UCSD-AML1 (cell line): ENCODE measurements around the gene EPB41L4A.

ENCODE experiments used
- DNase-seq: peaks from one replicate; lab custom pipeline; 2025; ENCODE audit not compliant: unreplicated experiment; lab: John Stamatoyannopoulos, UW

EPB41L4A gene

DNA sequence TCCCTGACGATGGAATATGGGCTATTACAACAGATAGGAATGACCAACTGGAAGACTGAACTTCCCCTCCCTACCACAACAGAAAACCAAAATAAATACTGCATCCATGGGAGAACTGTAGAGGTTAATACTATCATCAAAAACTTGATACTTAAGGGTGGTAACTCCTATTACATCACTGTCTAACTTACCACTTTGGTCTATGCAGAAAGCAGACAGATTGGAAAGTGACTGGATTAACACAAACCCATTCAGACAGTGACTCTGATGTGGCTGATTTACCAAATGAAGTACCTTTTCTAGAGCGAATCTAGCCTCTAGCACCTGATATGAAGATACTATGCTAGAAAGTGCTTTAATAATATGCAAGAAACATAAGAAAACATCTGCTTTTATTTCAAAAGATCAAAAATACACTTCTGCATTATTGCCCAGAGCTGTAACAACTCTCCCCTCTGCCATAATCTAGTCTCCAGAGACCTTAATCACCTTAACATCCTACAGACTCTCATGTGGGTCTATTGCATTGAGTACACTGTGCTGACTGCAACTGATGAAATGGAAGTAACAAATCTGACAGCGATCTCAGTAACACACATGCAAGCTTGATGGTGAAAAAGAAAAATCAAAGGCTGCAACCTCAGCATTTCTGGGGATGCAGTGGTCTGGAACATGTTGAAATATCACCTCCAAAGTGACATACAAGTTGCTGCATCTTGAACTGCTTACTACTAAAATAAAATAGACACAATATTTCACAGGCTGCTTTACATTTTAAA, 62.7 kb downstream of the EPB41L4A start:
- DNase-seq = no peak

DNA sequence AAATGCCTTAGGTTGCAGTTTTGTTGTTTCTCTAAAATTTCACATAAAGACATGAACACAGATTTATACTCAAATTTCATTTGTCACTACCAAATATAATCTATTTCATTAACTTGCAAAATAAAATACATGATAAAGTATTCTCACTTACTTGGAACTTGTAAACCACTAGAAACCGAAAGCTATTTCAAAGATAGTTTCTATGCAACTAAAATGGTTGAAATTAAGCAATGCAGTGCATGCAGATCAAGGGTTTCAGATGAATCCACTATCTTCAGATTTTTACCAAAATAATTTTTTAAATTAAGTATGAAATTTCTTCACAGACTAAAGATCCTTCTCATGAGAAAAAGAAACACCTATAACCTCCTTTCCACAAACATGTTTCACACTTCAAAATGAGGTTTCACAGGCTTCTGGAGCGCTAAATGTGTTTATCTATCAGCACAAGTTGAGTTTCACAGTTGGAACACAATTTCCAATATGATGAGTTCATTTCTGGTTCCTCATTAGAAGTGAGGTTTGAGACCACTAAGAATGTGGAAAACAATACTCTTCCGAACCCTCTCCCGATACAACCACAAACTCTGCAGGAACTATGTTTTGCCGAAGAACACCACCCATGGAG, 63.9 kb downstream of the EPB41L4A start:
- no peak for DNase-seq

DNA sequence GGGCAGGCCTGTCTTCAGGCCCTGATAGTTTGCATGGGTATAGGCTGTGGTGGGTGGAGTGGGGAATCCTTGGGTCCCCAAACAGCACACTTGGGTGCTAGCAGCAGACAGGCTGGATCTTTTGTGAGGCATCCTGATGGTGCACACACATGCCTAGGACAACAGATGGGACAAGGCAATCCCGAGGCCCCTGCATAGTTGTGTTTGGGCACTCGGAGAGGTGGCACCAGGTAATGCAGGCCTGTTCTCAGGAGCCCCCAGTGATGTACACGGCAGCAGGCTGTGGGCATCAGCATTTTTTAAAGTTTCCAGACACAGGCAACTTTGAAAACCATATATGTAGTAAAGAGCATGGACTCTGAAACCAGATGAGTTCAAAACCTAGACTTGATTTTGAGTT, 65.4 kb downstream of the EPB41L4A start:
- DNase-seq = no peak

DNA sequence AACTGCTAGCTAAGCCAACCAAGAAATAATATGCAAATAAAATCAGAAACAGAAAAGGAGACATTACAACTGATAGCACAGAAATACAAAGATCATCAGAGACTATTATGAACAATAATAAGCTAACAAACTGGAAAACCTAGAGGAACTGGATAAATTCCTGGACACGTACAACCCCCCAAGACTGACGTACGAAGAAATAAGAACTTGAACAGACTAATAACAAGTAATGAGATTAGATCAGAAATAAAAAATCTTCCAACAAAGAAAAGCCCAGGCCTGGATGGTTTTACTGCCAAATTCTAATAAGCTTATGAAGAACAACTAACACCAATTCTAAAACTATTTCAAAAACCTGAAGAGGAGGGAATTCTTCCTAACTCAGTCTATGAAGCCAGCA, 67.9 kb downstream of the EPB41L4A start:
- DNase-seq = no peak

DNA sequence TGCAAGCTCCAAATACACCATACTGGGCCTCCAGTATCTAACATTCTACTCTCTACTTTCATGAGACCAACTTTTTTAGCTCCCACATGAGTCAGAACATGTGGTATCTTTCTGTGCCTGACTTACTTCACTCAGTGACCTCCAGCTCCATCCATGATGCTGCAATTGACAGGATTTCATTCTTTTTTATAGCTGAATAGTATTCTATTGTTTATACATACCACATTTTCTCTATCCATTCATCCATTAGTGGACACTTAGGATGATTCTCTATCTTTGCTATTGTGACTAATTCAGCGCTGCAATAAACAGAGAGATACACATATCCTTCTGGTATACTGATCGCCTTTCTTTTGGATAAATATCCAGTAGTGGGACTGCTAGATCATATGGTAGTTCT, 68.5 kb downstream of the EPB41L4A start:
- DNase-seq = no peak

DNA sequence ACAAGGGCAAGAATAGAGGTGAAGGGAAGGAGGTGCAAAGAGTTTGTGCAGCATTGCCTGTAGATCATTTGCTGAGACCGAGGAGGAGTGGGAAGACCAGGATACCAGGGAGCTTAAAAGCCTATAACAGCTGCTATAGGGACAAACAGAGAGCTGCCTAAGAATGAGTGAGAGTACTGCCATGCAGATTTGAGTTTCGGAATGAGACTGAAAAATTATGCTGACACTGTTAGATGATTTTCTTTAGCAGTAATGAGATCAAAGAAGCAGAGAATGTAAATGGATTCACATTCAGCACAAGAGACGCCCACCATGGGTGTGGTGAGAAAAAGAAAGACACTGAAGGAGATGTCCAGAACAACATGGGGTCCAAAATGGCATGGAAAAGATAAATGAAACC, 69.7 kb downstream of the EPB41L4A start:
- no peak for DNase-seq

DNA sequence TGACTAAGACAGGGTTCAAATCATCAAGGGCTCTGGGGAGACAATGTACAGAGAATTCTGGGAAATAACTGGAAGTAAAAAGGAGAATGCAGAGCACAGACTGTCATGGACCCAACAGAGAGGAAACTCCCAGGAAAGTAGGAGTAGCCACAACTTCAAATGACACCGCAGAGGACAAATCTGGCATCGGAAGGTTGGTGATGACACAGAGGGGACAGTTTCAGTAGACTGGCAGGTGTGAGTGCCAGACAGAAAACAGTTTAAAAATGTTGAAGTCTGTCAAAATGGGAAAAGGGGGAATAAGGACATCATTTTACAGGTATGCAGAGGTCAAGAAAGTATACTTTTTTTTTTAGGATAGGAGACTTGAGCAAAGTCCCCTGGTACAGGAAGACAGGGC, 70.2 kb downstream of the EPB41L4A start:
- DNase-seq = no peak

DNA sequence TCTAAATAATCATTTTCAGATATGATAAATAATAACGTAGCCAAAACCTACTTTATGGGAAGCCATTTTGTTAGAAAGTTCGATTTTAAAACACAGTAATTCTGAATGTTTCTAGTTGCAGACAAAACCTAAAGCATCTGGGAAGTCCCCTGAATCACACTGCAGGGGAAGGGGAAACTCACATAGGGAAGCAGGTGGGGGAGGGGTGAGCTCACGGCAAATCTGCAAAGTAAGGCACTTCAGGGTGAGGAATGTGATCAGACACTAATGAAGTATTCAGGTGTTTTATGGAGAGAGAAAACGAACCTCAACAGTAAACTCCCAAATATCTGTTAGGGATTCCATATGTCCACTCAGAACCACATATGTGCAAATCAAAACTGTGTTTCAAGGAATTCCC, 70.7 kb downstream of the EPB41L4A start:
- no peak for DNase-seq

DNA sequence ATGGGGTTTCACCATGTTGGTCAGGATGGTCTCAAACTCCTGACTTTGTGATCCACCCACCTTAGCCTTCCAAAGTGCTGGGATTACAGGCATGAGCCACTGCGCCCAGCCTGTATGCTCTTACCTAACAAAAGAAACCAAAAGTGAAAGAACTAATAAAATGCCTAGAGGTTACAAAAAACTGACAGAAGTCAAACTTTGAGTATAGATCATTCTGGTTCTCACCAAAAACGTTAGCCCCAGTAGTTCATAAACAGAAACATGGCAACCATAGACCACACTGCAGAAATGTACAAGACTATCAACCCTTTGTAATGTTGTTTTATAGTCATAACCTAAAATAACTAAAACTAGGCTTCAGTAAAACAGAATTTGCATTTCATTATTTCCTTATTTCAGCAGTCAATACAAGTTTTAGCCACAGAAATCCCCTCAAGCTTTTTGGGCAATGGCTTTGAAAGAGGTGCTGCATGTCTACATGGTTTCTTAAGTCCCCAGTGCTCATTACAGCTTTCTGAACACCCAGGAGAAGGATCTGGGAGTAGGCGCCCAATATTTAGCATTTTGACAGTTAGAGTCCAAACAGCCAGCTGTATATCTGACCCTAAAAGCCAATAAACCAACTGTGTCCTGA, 72.5 kb downstream of the EPB41L4A start:
- DNase-seq = no peak

DNA sequence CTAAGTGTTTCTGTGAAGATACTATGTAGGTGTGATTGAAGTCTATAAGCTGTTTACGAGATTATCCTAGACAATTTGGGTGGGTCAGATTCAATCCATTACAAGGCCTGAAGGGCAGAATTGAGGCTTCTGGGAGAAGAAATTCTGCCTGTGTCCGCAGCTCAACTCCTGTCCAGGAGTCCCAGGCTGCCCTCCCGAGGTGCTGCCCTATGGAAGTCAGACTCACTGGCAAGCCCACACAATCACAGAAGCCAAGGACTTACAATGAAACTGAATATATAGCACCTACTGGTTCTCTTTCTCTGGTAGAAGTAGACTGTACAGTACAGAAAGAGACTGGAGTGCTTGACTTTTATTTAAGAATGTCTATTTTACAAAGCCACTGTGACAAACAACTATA, 74.5 kb downstream of the EPB41L4A start:
- no peak for DNase-seq

DNA sequence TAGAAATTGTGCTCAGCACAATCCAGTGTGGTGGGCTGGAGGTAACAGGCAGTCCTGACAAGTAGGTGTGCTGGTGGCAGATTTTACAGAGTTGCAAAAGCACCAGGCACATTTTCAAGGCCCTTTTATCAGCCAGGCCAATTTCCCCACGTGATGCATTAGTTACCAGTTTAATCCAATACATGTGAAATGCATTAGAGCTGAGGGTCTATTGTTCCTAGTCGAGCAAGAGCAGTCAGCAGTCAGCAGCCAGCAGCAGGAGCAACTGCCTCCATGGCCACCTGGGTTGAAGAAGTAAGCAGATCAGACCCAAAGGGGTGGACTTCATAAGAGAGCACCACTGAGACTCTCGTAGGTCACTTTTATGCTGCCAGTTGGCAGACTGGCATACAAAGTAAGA, 76.7 kb downstream of the EPB41L4A start:
- DNase-seq = no peak

DNA sequence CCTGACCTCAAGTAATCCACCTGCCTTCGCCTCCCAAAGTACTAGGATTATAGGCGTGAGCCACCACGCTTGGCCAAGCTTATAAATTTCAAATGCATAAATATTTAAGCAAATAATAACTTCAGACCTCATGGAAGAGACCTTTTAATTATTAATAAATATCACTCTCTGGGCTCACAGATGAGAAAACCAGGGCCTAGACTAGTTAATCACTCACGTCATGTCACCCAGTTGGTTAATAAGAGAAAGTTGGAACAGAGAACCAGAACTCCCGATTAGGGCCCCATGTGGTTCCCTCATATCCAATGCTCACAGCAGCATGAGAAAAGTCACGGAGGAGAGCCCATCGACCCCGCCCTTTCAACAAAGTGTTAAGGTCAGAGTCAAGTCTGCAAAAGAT, 79.3 kb downstream of the EPB41L4A start:
- no peak for DNase-seq

DNA sequence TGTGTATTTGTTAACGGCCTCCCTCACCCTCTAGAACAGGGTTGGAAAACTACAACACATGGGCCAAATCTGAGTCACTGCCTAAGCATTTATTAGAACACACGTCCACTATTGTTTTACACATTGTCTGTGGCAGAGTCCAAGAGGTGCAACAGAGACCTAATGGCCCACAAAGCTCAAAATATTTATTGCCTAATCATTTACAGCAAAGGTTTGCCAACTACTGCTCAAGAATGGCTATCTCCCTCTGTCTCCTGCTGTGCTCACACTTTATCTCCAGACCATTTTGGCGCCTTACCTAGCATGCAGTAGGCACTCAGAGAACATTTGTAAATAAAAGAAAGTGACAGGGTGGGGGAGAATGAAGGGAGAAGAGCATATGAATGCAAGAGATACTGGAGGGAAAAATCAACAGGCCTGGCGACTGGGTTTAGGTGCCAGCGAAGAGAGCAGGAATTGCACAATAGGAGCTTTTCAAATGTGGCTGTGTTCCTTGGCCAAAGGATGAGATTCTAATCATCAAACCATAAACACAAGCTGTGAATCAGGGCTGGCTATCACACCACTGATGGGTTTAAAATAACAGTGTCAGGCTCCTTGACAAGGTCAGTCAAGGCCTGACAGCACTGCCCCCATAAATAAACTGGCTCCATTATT, 80.3 kb downstream of the EPB41L4A start:
- DNase-seq = no peak

DNA sequence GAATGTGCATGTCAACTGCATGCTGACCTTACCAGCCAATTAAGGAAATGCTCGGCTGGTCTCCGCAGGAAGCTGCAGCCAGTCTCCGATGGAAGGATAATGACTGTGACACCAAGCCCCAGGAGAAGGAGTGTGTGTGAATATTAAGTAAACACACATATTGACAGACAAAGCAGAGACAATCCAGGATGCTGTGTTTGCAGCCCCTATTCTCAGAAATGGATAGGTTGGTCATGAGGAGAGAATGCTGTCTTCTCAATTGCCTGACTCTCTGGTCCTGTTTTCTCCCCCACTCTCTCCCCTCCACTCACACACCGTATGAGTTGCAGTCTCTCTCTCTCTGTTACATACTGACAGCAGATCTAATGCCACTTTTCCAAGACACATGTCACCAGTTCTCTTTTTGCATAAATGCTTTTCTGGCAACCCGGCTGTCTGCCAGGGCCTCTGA, 85.7 kb downstream of the EPB41L4A start:
- no peak for DNase-seq

DNA sequence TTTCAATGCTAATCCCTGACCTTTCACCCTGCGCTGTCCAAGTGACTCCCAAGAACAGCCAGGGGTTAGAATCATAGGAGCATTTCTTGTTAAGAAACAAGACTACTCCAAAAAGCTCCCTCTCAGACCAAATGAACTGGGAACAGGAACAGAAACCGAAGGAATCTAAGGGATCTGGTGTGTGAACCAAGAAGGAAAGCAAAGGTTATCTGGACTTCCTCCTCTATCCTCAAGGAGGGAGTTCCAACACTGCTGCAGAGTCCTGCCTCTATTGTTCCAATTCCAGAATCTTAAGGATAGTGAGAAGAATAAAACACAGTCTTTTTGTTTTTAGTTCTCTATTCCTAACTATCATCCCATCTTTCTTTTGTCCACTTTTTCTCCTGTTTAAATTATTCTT, 87.2 kb downstream of the EPB41L4A start:
- no peak for DNase-seq

DNA sequence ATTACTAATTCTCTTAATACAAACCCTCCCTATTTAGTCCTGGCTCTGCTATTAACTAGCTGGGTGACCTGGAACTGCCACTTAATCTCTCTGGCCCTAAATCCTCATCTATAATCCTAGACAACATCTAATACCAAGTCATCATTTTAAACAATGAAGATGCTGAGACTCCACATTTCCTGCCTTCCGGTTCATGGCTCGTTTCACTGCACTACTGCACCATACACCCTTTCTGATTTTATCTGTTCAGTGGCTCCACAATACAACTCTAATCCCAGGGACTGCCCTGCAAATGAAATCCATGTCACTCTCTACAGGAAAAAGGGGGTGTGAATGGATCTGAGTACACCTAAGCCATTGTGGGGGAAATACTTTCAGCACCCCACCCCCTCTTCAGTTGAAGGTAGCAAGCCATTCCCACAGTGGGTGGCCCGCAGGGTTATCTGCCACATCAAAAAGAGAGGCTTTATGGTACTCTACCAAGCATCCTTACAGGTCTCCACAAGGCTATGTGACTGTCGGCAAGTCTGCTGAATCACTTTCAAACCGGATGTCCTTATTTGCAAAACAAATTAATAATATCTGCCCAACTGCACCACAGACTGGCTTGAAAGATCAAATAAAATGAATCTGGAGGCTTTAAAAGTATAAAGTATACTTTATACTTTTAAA, 89.5 kb downstream of the EPB41L4A start:
- no peak for DNase-seq

DNA sequence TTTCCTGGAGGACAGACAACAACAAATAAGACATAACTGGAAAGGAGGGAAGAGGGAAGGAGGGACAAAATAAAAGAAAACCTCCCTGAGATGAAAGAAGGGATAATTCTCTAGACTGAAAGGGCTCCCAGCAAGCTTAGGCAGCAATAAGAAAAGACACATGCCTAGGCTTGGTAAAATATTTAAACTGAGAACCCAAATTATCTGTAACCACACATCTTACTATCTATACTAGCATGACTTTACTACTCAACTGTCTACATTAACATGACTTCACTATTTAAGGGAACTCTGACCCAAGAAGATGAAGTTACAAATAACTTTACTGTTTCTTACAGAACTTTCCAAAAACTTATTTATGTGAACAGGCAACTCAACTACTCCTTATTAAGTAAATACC, 95.9 kb downstream of the EPB41L4A start:
- DNase-seq = no peak

DNA sequence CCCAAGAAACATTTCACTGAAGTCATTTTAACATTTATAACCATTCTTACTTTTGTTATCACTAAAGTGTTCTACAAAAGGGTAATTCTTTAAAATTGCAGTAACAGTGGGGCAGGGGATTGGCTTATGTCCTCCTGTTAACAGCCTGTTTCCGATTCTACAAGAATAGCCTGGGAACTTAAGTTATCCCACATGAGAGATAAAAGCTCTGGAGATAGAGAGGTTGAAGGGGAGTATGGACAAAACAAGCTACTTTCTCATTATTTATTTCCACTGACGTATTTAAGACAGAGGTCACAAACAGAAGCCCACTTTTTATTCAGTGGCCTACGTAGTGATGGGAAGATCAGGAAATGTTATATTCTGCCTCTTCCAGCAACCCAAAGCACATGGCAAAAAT, 98.7 kb downstream of the EPB41L4A start:
- DNase-seq = no peak

DNA sequence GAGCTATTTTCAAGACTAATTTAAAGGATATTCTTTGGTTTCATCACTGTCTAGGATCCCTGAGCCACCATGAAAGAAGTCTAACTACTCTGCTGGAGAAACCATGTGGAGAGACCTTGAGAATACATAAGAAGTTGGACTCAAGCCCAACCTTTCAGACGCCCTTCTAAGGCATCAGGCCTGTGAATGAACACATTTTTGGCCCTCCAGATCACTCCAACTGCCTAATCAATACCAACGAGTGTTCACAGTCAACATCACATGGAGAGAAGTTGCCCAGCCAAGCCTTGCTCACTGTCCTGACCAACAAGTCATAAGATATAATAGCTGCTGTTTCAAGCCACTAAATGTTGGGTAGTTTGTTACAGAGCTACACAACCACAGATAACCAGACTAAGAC, 100.7 kb downstream of the EPB41L4A start:
- DNase-seq = no peak

DNA sequence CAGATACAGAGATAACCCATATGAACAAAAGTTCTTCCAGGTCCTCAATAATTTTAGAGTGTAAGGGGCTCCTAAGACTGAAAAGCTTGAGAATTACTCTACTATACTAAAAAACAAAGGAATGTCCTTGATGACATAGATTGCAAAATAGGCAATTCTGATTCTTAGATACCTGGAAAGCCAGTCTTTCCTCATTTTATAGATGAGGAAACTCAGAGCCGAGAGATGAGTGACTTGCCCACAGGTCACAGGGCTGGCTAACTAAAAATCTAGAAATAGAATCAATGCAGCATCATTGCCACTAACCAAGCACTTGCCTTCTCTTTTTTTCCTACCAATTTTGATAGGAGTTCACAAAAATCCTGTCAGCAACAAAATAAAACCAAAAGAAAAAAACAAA, 101.2 kb downstream of the EPB41L4A start:
- no peak for DNase-seq

DNA sequence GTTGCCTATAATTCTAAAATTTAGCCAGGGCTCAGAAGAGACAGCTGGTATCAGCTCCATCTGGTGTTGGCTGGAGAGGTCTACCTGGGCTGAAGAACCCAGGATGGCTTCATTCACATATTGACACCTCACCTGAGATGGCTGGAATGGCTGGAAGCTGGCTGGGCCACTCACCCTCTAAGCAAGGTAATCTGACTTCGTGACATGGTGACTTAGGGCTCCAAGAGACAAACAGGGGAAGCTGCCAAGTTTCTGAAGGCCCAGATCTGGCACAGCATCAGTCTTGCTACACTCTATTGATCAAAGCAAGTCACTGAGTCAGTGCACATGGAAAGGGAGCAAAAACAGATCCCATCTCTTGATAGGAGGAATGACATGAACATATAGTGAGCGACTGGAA, 102.3 kb downstream of the EPB41L4A start:
- DNase-seq = no peak
